HEK293T (cell line): Measurements from ENCODE around the gene KLF17.
"Not testable (repeated sequence)": the region's sequence is repeated elsewhere in the genome, so short reads cannot be mapped to it uniquely, and the experiment has no call there.

Experiments used
- CTCF ChIA-PET: fragments of 350-600 bp; formaldehyde crosslinking; extraction: SDS; loops from one replicate; lab custom pipeline; 2021; ENCODE audit warnings: antibody characterized with exemption, inconsistent platforms; lab: Yijun Ruan, JAX
- POLR2A ChIA-PET: fragments of 350-600 bp; formaldehyde crosslinking; extraction: SDS; loops from one replicate; lab custom pipeline; 2020; ENCODE audit warnings: antibody characterized with exemption, inconsistent platforms; lab: Yijun Ruan, JAX
- DNase-seq: peaks from one replicate; pipeline ENCODE4 v3.0.0; 2012; ENCODE audit warnings: mixed read lengths; ENCODE audit errors: extremely low spot score
- ARNT ChIP-seq: fragments of 450-650 bp; IDR thresholded peaks from 2 replicates; pipeline ENCODE4 v1.6.1; 2017; ENCODE audit warnings: mild to moderate bottlenecking
- BHLHE40 ChIP-seq: fragments of 450-650 bp; IDR thresholded peaks from 2 replicates; pipeline ENCODE4 v1.6.1; 2016; ENCODE audit warnings: mild to moderate bottlenecking, moderate library complexity, borderline replicate concordance
- CTBP1 ChIP-seq: fragments of 450-650 bp; IDR thresholded peaks from 2 replicates; pipeline ENCODE4 v1.6.1; 2016; ENCODE audit warnings: borderline replicate concordance
- ELF4 ChIP-seq: fragments of 450-650 bp; IDR thresholded peaks from 2 replicates; pipeline ENCODE4 v1.6.1; 2017; ENCODE audit warnings: antibody characterized with exemption
- FOXA1 ChIP-seq: fragments of 450-650 bp; IDR thresholded peaks from 2 replicates; pipeline ENCODE4 v1.6.1; 2016; ENCODE audit warnings: mild to moderate bottlenecking
- FOXK2 ChIP-seq: fragments of 450-650 bp; IDR thresholded peaks from 2 replicates; pipeline ENCODE4 v1.6.1; 2016; ENCODE audit warnings: mild to moderate bottlenecking
- FOXM1 ChIP-seq: fragments of 450-650 bp; IDR thresholded peaks from 2 replicates; pipeline ENCODE4 v1.6.1; 2017; ENCODE audit warnings: mild to moderate bottlenecking, borderline replicate concordance
- HDGF ChIP-seq: fragments of 450-650 bp; IDR thresholded peaks from 2 replicates; pipeline ENCODE4 v1.6.1; 2017; ENCODE audit warnings: antibody characterized with exemption, borderline replicate concordance
- L3MBTL2 ChIP-seq: fragments of 450-650 bp; conservative IDR thresholded peaks from 2 replicates; pipeline ENCODE4 v1.6.1; 2016; ENCODE audit warnings: mild to moderate bottlenecking
- LEF1 ChIP-seq: fragments of 450-650 bp; IDR thresholded peaks from 2 replicates; pipeline ENCODE4 v1.6.1; 2017; ENCODE audit warnings: mild to moderate bottlenecking, borderline replicate concordance
- NFRKB ChIP-seq: fragments of 450-650 bp; IDR thresholded peaks from 2 replicates; pipeline ENCODE4 v1.6.1; 2016; ENCODE audit warnings: mild to moderate bottlenecking, moderate library complexity
- SP1 ChIP-seq: fragments of 450-650 bp; IDR thresholded peaks from 2 replicates; pipeline ENCODE4 v1.6.1; 2017
- SUZ12 ChIP-seq: fragments of 450-650 bp; IDR thresholded peaks from 2 replicates; pipeline ENCODE4 v1.6.1; 2016; ENCODE audit warnings: mild to moderate bottlenecking
- TARDBP ChIP-seq: fragments of 450-650 bp; IDR thresholded peaks from 2 replicates; pipeline ENCODE4 v1.6.1; 2016
- ZNF384 ChIP-seq: fragments of 450-650 bp; IDR thresholded peaks from 2 replicates; pipeline ENCODE4 v1.6.1; 2016
- TF ChIP-seq, protein P1 (sequence below): fragments of 450-650 bp; IDR thresholded peaks from 2 replicates; pipeline ENCODE4 v1.6.1; 2016

The KLF17 gene

GRCh38 chr1:44114098-44114497 lies 4.5 kb upstream of the KLF17 start:
- TF ChIP-seq TARDBP: no peak
- no peak for TF ChIP-seq CTBP1
- TF ChIP-seq LEF1: no peak
- no peak for TF ChIP-seq ZNF384
- no peak for TF ChIP-seq ELF4
- no peak for TF ChIP-seq SUZ12
- no peak for TF ChIP-seq BHLHE40
- no peak for TF ChIP-seq FOXK2
- no peak for TF ChIP-seq L3MBTL2
- TF ChIP-seq HDGF: no peak
- TF ChIP-seq FOXM1: no peak
- TF ChIP-seq, protein P1, sequence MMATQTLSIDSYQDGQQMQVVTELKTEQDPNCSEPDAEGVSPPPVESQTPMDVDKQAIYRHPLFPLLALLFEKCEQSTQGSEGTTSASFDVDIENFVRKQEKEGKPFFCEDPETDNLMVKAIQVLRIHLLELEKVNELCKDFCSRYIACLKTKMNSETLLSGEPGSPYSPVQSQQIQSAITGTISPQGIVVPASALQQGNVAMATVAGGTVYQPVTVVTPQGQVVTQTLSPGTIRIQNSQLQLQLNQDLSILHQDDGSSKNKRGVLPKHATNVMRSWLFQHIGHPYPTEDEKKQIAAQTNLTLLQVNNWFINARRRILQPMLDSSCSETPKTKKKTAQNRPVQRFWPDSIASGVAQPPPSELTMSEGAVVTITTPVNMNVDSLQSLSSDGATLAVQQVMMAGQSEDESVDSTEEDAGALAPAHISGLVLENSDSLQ: no peak
- no peak for TF ChIP-seq SP1
- POLR2A ChIA-PET: no interaction called here
- CTCF ChIA-PET: interaction anchor here (0.7 to 1.0 kb wide), 2 partner anchors 11 to 418 kb away, joined by 3 to 4 read pairs; no protein-coding TSS in a partner anchor
- no peak for DNase-seq

DNA sequence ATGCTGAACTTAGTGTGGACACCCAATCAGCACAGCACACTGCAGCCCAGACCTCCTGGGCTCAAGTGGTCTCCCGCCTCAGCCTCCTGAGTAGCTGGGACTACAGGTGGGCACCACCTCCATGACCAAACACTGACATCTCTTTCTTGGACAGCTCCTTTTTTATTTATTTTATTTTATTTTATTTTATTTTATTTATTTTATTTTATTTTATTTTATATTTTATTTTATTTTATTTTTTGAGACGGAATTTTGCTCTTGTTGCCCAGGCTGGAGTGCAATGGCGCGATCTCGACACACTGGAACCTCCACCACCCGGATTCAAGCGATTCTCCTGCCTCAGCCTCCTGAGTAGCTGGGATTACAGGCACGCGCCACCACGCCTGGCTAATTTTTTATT lies 1.3 kb upstream of the KLF17 start:
- DNase-seq, CTCF ChIA-PET, POLR2A ChIA-PET: not testable (repeated sequence)

DNA sequence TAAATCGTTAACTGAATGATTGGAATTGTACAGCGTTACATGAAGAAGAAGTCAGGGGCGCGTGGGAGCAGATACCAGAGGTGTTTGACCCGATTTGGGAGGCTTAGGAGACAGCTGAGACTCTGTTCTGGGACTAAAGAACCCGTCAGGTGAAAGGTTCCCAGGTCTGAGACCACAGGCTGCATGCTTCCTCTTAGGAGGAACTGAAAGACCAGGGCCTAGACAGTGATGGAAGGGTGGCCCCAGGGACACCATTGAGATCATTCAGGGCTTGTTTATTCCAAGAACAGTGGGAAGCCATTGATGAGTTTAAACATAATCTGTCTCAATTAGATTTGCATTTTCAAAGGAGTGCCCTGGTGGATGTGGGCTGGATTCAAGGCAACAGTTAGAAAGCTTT lies 904 bp downstream of the KLF17 start:
- DNase-seq: no peak
- TF ChIP-seq NFRKB (no peak), ZNF384 (no peak), BHLHE40 (no peak), FOXA1 (no peak), SP1 (no peak), HDGF (no peak), ARNT (no peak)
- TF ChIP-seq, protein P1: no peak
- ChIA-PET CTCF (no interaction called here), POLR2A (no interaction called here)

DNA sequence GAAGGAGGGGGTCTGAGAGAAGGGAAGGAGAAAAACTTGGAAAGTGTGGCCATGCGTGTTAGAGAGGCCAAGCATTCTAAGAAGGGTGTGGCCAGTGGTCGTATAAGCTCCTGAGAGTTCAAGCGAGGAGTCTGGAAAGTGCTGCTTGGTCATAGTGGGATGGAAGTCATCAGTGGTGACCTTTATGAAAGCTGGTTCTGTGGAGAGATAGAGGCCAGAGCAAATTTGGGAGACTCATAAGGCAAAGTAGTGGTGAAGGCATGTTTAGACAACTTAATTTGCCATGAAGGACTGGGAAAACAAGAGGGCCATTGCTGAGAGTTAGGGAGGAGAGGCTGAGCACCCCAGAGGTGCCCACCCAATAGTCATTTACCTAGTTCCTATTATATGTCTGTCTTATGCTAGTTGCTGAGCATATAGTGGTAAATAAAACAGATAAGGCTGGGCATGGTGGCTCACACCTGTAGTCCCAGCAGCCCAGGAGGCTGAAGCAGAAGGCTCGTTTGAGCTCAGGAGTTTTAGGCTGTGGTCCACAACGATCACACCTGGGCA lies 1.9 kb downstream of the KLF17 start:
- no peak for TF ChIP-seq ARNT
- TF ChIP-seq BHLHE40: no peak
- no peak for TF ChIP-seq LEF1
- no peak for TF ChIP-seq SP1
- TF ChIP-seq ELF4: no peak
- CTCF ChIA-PET: no interaction called here
- DNase-seq: no peak
- POLR2A ChIA-PET: no interaction called here

GRCh38 chr1:44129616-44130500 lies 11.2 kb downstream of the KLF17 start:
- no peak for DNase-seq
- ChIA-PET POLR2A (no interaction called here), CTCF (no interaction called here)
- TF ChIP-seq FOXK2 (no peak), HDGF (no peak), SP1 (no peak), ZNF384 (no peak), TARDBP (no peak), FOXA1 (no peak)

DNA sequence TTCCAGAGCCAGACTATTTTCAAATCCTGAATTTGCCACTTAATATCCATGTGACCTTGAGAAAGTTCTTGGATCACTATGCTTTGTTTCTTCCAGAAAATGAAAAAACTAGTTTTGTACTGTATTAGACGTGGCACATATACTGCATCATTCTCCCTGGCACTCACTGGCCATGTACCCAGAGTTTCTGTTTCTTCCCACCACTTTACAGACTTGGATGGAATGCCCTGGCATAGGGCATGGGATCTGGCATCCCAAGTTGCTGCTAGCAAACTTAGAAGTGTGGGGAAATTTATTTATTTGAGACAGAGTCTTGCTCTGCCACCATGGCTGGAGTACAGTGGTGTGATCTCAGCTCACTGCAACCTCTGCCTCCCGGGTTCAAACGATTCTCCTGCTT lies 12.8 kb downstream of the KLF17 start:
- ChIA-PET POLR2A (no interaction called here), CTCF (interaction anchor here (0.6 kb wide), 1 partner anchor 41 kb away, joined by 3 read pairs; no protein-coding TSS in a partner anchor)
- TF ChIP-seq ZNF384 (no peak), LEF1 (no peak), ARNT (no peak)
- TF ChIP-seq, protein P1: no peak
- no peak for DNase-seq

DNA sequence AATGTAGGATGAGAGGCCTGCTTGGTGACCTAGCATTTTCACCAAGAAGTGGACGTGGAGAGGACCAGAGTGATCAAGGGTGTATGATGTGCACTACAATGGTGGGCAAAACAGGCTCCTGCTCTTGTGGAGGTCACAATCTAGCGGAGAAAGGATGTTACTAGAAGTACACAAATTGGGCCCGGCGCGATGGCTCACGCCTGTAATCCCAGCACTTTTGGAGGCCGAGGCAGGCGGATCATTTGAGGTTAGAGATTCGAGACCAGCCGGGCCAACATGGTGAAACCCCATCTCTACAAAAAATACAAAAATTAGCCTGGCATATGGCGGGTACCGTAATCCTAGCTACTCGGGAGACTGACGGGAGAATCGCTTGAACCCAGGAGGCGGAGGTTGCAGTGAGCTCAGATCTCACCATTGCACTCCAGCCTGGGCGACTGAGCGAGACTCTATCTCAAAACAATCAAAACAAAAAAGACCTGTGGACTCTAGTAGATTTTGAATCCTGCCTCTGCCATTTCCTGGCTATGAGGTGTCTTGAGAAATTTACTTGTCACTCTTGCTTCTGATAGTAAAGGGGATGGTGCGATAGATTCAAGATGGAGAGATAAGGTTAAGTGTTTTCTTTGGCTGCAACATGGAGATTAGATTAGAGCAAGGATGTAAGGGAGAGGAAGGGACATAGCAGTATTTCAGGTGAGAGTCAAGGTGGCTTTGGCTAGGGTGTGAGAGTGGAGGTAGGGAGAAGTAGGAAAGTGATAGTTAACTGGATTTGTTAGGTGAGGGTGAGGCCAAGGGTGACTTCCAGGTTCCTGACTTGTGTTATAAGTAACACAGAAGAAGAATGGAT lies 15.7 kb downstream of the KLF17 start:
- CTCF ChIA-PET: no interaction called here
- no peak for DNase-seq

More for the DNA sequence above, 15.7 kb downstream of the KLF17 start:
- POLR2A ChIA-PET: no interaction called here
- no peak for TF ChIP-seq SUZ12
- TF ChIP-seq L3MBTL2: no peak
- no peak for TF ChIP-seq SP1
- TF ChIP-seq, protein P1: no peak
- TF ChIP-seq ZNF384: no peak
- no peak for TF ChIP-seq LEF1
